Measurements from ENCODE around the gene IQCE. TPM values are rescaled to one million over a fixed set of nuclear protein-coding genes. Genes with fewer than 3 reads are reported as not detected.

IQCE gene
- total and polyA plus RNA-seq, 10 of the 15 experiments (the other 5 are each of a cell fraction or from before 2014, with no cell fraction given): 0.37 to 8.1 (median 3.7) TPM

DNA sequence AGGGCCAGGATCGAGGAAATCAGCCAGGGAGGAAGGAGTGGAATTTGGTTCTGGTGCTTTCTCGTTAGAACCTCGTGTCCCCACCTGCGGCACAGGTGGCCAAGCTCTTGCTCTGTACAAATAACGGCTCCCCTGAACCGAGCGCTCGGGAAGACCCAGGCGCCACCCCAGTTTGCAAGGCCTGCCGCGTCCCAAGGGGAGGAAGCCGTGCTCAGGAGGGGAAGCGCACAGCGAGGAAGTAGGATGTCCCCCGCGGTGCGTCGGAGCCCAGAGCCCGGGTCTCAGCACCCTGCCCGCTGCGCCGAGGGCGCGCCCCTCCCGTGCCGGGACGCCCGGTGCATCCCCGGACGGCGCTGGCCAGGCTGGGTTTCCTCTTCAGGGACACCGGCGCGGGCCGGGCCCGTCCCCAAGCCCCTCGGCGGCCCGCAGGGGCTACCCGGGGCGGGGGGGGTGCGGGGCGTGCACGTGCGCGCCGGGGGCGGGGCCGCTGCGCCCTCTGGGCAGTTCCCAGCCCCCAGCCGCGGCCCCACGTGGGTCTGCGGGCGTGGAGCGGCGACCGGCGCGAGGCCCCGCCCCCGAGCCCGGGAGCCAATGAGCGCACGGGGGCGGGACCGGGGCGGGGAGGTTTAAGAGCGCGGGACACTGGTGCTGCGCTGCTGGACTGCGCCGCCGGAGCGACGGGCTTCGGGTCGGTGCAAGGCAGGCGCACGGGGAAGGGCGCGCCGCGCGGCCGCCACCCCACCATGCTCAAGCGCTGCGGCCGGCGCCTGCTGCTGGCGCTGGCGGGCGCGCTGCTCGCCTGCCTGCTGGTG is 39.5 kb upstream of the IQCE start, which contains the start of gene LFNG (continued):
- TF ChIP-seq SMARCA5 (IDR thresholded peaks at IDR 0.05) (peak; percentile 14; the same call in 1 of the 2 replicates), RB1 (IDR thresholded peaks at IDR 0.05; ENCODE audit: borderline replicate concordance) (peak; percentile 44; the same call in 1 of the 2 replicates), SPI1 (IDR thresholded peaks at IDR 0.05; ENCODE audit: borderline replicate concordance, insufficient read depth, low read depth, low read length) (0 out of 2 replicates have a peak, but pooled peaks have one; percentile 7), CHD2 (IDR thresholded peaks at IDR 0.05; ENCODE audit: borderline replicate concordance, low read depth, low read length) (0 out of 2 replicates have a peak, but pooled peaks have one; percentile 11), NFYB (IDR thresholded peaks at IDR 0.05; ENCODE audit: insufficient read depth, low read depth, low read length) (peak; percentile 86), GABPA (IDR thresholded peaks at IDR 0.05; ENCODE audit: low read depth) (no peak), ESRRA (IDR thresholded peaks at IDR 0.05; ENCODE audit: low read length) (no peak)
- TF ChIP-seq, protein P1, sequence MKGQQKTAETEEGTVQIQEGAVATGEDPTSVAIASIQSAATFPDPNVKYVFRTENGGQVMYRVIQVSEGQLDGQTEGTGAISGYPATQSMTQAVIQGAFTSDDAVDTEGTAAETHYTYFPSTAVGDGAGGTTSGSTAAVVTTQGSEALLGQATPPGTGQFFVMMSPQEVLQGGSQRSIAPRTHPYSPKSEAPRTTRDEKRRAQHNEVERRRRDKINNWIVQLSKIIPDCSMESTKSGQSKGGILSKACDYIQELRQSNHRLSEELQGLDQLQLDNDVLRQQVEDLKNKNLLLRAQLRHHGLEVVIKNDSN (IDR thresholded peaks at IDR 0.05; ENCODE audit: borderline replicate concordance, extremely low read length, insufficient read depth, low read depth, low read length): peak; percentile 74
- TF ChIP-seq, protein P2, sequence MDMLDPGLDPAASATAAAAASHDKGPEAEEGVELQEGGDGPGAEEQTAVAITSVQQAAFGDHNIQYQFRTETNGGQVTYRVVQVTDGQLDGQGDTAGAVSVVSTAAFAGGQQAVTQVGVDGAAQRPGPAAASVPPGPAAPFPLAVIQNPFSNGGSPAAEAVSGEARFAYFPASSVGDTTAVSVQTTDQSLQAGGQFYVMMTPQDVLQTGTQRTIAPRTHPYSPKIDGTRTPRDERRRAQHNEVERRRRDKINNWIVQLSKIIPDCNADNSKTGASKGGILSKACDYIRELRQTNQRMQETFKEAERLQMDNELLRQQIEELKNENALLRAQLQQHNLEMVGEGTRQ (IDR thresholded peaks at IDR 0.05; ENCODE audit: borderline replicate concordance, low read depth, low read length): peak; percentile 22; the same call in 1 of the 2 replicates
- TF ChIP-seq, protein P3, sequence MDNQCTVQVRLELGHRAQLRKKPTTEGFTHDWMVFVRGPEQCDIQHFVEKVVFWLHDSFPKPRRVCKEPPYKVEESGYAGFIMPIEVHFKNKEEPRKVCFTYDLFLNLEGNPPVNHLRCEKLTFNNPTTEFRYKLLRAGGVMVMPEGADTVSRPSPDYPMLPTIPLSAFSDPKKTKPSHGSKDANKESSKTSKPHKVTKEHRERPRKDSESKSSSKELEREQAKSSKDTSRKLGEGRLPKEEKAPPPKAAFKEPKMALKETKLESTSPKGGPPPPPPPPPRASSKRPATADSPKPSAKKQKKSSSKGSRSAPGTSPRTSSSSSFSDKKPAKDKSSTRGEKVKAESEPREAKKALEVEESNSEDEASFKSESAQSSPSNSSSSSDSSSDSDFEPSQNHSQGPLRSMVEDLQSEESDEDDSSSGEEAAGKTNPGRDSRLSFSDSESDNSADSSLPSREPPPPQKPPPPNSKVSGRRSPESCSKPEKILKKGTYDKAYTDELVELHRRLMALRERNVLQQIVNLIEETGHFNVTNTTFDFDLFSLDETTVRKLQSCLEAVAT (IDR thresholded peaks at IDR 0.05): no peak
